Karpas-422 (cell line): ENCODE measurements around the gene TRIM59. TPM values are rescaled to one million over a fixed set of nuclear protein-coding genes. Genes with fewer than 3 reads are reported as not detected.

Experiments used
- DNase-seq: peaks from one replicate; pipeline ENCODE4 v3.0.0-alpha.2; 2015
- H2AFZ ChIP-seq: fragments of 200-600 bp; sonication (generic); 2 replicates; pipeline ENCODE4 v1.6.1; 2014; ENCODE audit warnings: antibody characterized with exemption, low read length, mixed read lengths
- H3K27ac ChIP-seq: fragments of 200-600 bp; sonication (generic); 2 replicates; pipeline ENCODE4 v1.5.1; 2014; ENCODE audit warnings: mild to moderate bottlenecking, low read length, moderate library complexity
- H3K27me3 ChIP-seq: fragments of 200-600 bp; sonication (generic); 2 replicates; pipeline ENCODE4 v1.6.1; 2014; ENCODE audit warnings: low read length, mixed read lengths
- H3K36me3 ChIP-seq: fragments of 200-600 bp; sonication (generic); 2 replicates; pipeline ENCODE4 v1.6.1; 2014; ENCODE audit warnings: low read length, mixed read lengths; ENCODE audit not compliant: insufficient read depth
- H3K4me1 ChIP-seq: fragments of 200-600 bp; sonication (generic); 2 replicates; pipeline ENCODE4 v1.6.1; 2014; ENCODE audit warnings: mild to moderate bottlenecking, low read length, mixed read lengths
- H3K4me2 ChIP-seq: fragments of 200-600 bp; sonication (generic); 2 replicates; pipeline ENCODE4 v1.6.1; 2014; ENCODE audit warnings: low read length, low read depth, mild to moderate bottlenecking; ENCODE audit not compliant: poor library complexity, severe bottlenecking
- H3K4me3 ChIP-seq: fragments of 200-600 bp; sonication (generic); 2 replicates; pipeline ENCODE4 v1.5.1; 2014; ENCODE audit warnings: mild to moderate bottlenecking, antibody characterized with exemption, low read length, mixed read lengths
- H3K79me2 ChIP-seq: fragments of 200-600 bp; sonication (generic); 2 replicates; pipeline ENCODE4 v1.6.1; 2014; ENCODE audit warnings: mild to moderate bottlenecking, low read length, mixed read lengths
- H3K9ac ChIP-seq: fragments of 200-600 bp; sonication (generic); 2 replicates; pipeline ENCODE4 v1.6.0; 2014; ENCODE audit warnings: low read length
- H3K9me2 ChIP-seq: fragments of 200-600 bp; sonication (generic), shearing (Covaris generic); replicated peaks from 2 replicates; pipeline ENCODE4 v1.6.0; 2014; ENCODE audit warnings: mild to moderate bottlenecking, low read length, moderate library complexity; ENCODE audit not compliant: insufficient read depth
- H3K9me3 ChIP-seq: fragments of 300-700, 200-600 bp; sonication (generic); 2 replicates; pipeline ENCODE4 v1.6.1; 2014; ENCODE audit warnings: low read length, mixed read lengths
- H4K20me1 ChIP-seq: fragments of 200-600 bp; sonication (generic); 2 replicates; pipeline ENCODE4 v1.6.1; 2014; ENCODE audit warnings: mild to moderate bottlenecking, antibody characterized with exemption, low read length, low read depth; ENCODE audit not compliant: insufficient read depth
- total RNA-seq: library from RNA; depleted of rRNA; stranded (reverse); fragments of >200 nt; shearing (Covaris generic); gene quantifications from 2 replicates; pipeline ENCODE4 v1.2.3, GENCODE V29; 2014; ENCODE audit warnings: low replicate concordance

TRIM59 gene
- total RNA-seq, 1 experiment from 2014 or later, result 39.3 TPM

DNA sequence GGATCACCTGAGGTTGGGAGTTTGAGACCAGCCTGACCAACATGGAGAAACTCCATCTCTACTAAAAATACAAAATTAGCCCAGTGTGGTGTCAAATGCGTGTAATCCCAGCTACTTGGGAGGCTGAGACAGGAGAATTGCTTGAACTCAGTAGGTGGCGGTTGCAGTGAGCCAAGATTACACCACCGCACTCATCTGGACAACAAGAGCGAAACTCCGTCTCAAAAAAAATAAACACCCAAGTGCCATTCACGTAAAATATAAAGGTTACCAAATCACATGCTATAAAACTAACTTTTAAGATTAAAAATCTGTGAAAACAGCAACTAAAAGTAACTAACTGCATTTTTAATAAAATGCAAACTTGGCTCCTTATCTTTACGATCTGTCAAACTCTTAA is 8.9 kb downstream of the TRIM59 start:
- H3K27me3 ChIP-seq, result no peaks in the 10 kb centered on the region
- no peak overlapping the region for H3K27ac ChIP-seq
- DNase-seq, result no peak
- H3K9ac ChIP-seq, result no peak overlapping the region
- H3K4me1 ChIP-seq, result no peaks in the 10 kb centered on the region
- no peaks in the 10 kb centered on the region for H3K9me3 ChIP-seq
- no peak overlapping the region for H3K4me3 ChIP-seq
- no peak overlapping the region for H3K4me2 ChIP-seq
- no peak overlapping the region for H2AFZ ChIP-seq
- no peaks in the 10 kb centered on the region for H3K9me2 ChIP-seq
- H4K20me1 ChIP-seq, result no peaks in the 10 kb centered on the region
- peaks cover 79% of the 10 kb centered on the region for H3K79me2 ChIP-seq
- H3K36me3 ChIP-seq, result peaks cover 37% of the 10 kb centered on the region

DNA sequence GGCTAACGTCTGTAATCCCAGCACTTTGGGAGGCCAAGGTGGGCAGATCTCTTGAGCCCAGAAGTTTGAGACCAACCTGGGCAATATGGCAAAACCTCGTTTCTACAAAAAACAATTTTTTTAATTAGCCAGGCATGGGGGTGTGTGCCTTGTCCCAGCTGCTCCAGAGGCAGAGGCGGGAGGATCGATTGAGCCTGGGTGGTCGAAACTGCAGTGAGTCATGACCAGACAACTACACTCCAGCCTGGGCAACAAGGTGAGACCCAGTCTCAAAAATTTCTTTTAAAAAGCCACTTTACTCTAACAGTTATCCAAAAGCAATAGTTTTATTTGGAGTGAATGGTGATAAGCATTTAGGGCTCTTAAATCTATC is 12.5 kb downstream of the TRIM59 start:
- DNase-seq, result no peak
- H3K9me3 ChIP-seq, result no peaks in the 10 kb centered on the region
- H3K36me3 ChIP-seq, result peaks cover 66% of the 10 kb centered on the region
- no peak overlapping the region for H3K4me3 ChIP-seq
- peaks cover 86% of the 10 kb centered on the region for H3K79me2 ChIP-seq
- H3K9me2 ChIP-seq, result no peaks in the 10 kb centered on the region
- no peak overlapping the region for H3K9ac ChIP-seq
- H2AFZ ChIP-seq, result no peak overlapping the region
- no peak overlapping the region for H3K27ac ChIP-seq
- no peaks in the 10 kb centered on the region for H3K4me1 ChIP-seq
- no peaks in the 10 kb centered on the region for H3K27me3 ChIP-seq
- H3K4me2 ChIP-seq, result no peak overlapping the region
- no peaks in the 10 kb centered on the region for H4K20me1 ChIP-seq

DNA sequence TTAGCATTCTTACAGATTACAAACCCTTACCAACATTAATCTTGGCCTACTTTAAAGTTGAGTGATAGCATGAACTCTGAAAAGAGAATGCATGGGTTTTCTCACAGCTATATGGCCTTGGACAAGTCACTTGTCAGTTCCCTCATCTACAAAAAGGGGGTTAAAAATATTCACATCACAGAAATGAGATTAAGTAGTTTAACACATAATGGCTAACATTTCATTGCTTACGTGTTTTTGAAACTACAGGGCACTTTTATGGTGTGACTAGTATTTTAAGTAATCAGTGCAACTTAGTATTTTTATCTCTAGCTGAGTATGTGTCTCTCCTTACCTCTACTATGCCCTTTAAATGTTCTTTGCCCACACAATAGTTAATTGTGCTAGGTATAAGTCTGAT is 13.8 kb downstream of the TRIM59 start:
- peaks cover 87% of the 10 kb centered on the region for H3K79me2 ChIP-seq
- peaks cover 78% of the 10 kb centered on the region for H3K36me3 ChIP-seq
- H3K27me3 ChIP-seq, result no peaks in the 10 kb centered on the region
- H3K9me3 ChIP-seq, result no peaks in the 10 kb centered on the region
- H3K4me3 ChIP-seq, result no peak overlapping the region
- no peaks in the 10 kb centered on the region for H4K20me1 ChIP-seq
- H2AFZ ChIP-seq, result no peak overlapping the region
- H3K4me1 ChIP-seq, result no peaks in the 10 kb centered on the region
- DNase-seq, result no peak
- H3K4me2 ChIP-seq, result no peak overlapping the region
- H3K9me2 ChIP-seq, result no peaks in the 10 kb centered on the region
- H3K9ac ChIP-seq, result no peak overlapping the region
- H3K27ac ChIP-seq, result no peak overlapping the region; the same call in 1 of the 2 replicates

DNA sequence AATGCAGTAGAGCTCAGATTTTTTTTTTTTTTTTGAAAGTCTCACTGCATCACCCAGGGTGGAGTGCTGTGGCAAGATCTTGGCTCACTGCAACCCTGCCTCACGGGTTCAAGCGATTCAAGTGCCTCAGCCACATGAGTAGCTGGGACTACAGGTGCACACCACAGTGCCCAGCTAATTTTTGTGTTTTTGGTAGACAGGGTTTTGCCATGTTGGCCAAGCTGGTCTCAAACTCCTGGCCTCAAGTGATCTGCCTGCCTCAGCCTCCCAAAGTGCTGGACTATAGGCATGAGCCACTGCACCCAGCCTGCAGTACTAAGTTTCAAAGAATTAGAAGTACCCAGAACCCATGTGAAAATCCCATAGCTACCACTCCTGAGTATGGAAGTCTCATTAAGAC is 14.5 kb downstream of the TRIM59 start:
- DNase-seq, result no peak
- Histone ChIP-seq H3K79me2 (peaks cover 85% of the 10 kb centered on the region), H2AFZ (no peak overlapping the region), H3K27me3 (no peaks in the 10 kb centered on the region), H3K4me1 (no peaks in the 10 kb centered on the region), H4K20me1 (no peaks in the 10 kb centered on the region), H3K9ac (no peak overlapping the region), H3K4me3 (no peak overlapping the region), H3K4me2 (no peak overlapping the region), H3K9me3 (no peaks in the 10 kb centered on the region), H3K27ac (no peak overlapping the region), H3K36me3 (peaks cover 83% of the 10 kb centered on the region), H3K9me2 (no peaks in the 10 kb centered on the region)

DNA sequence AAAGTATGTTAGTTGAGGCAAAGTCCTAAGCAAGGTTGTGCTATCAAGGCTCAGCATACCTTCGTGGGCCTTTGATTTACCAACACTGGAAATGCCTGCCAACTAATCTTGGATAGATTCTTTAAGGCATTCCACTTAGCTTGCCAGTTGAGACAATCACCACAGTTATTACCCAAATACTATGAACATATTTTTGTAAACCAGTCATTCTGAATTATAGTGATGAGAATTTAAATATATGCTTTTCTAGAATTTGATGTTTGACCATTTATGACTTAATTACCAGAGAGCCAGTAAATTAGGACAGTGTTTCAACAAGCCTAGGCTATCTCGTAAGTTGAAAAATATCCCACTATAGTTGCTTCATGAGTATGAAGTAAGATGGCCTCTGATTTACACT is 15.5 kb downstream of the TRIM59 start:
- Histone ChIP-seq H3K4me1 (no peaks in the 10 kb centered on the region), H3K9me3 (no peaks in the 10 kb centered on the region), H3K27me3 (no peaks in the 10 kb centered on the region), H4K20me1 (no peaks in the 10 kb centered on the region), H2AFZ (no peak overlapping the region), H3K4me2 (no peak overlapping the region), H3K4me3 (no peak overlapping the region), H3K27ac (no peak overlapping the region), H3K9me2 (no peaks in the 10 kb centered on the region), H3K9ac (no peak overlapping the region), H3K36me3 (peaks cover 81% of the 10 kb centered on the region), H3K79me2 (peaks cover 78% of the 10 kb centered on the region)
- DNase-seq, result no peak

DNA sequence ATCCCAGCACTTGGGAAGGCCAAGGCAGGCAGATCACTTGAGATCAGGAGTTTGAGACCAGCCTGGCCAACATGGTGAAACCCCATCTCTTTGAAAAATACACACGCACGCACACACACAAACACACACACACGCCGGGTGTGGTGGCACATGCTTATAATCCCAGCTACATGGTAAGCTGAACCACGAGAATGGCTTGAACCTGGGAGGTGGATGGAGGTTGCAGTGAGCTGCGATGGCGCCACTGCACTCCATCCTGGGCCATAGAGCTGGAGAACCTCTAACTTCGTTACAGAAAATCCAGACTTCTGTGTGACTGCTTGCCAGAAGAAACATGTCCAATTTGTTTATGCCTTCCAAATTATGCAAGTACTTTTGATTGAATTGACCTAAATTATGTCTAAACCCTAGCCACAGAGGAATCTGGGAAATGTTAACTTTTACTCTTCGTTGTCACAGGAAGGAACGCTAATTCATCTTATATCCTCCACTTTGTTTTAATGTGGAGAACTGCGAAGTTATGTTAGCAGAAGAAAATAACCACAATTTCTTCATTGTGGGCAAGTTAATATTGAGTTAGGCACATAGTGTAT is 21.7 kb downstream of the TRIM59 start:
- Histone ChIP-seq H3K4me2 (no peak overlapping the region), H3K27ac (no peak overlapping the region), H3K9ac (no peak overlapping the region), H3K27me3 (no peaks in the 10 kb centered on the region), H3K36me3 (peaks cover 87% of the 10 kb centered on the region), H3K4me3 (no peak overlapping the region), H3K4me1 (no peaks in the 10 kb centered on the region), H2AFZ (no peak overlapping the region), H3K79me2 (peaks cover 82% of the 10 kb centered on the region), H4K20me1 (no peaks in the 10 kb centered on the region), H3K9me3 (no peaks in the 10 kb centered on the region), H3K9me2 (no peaks in the 10 kb centered on the region)
- no peak for DNase-seq

DNA sequence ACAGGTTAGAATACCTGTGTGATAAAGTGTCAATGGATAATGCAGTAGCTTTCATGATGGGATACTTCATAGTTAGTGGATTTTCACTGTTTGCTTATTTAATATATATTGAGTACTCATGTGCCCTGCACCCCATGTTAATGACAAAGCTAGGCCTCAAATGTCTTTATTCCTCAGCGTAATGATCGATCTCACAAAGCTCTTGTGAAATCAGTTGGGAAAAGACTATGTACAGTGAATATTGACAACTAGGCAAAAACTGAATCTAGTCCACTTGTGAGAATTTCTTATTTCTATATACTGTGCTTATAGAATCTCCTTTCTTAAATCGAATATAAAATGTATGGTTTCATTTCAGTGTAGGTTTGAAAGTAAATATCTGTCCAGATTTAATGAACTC is 32.3 kb downstream of the TRIM59 start:
- Histone ChIP-seq H3K27me3 (no peaks in the 10 kb centered on the region), H4K20me1 (peaks cover 4% of the 10 kb centered on the region; the same call in 1 of the 2 replicates), H3K9me2 (no peaks in the 10 kb centered on the region), H3K9ac (no peak overlapping the region), H3K27ac (no peak overlapping the region), H3K4me1 (no peaks in the 10 kb centered on the region), H2AFZ (no peak overlapping the region), H3K79me2 (peaks cover 86% of the 10 kb centered on the region), H3K36me3 (peaks cover 87% of the 10 kb centered on the region), H3K4me2 (no peak overlapping the region), H3K9me3 (no peaks in the 10 kb centered on the region), H3K4me3 (no peak overlapping the region)
- no peak for DNase-seq

DNA sequence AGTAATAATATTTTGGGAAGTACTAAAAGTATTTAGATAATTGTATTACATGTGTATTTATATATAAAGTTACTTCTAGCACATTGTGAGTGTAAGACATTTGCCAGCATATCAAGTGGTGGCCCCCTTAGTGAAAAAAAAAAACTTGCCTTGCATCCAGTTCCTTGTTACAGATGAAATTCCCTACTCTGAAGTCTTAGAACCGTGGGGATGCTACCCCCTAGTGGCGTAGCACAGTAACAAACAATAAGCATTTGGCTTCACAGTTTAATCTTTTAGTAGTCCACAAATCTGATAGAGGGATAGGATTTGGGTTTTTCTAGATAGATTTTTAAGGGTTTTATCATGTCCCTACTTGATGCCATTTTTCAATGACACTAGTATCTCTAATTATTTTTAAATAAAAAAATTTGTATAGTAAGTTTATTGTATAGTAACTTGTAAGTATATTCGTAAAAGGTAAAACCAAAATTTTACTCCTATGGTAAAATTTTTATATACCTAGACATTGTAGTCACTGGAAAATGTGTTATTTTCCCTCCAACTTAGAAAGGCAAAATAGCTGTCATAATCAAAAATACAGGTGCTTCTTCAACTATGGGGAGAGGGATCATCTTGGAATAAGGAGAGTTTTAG is 35.9 kb downstream of the TRIM59 start:
- peaks cover 82% of the 10 kb centered on the region for H3K36me3 ChIP-seq
- peaks cover 4% of the 10 kb centered on the region; the same call in 1 of the 2 replicates for H4K20me1 ChIP-seq
- no peak overlapping the region for H3K4me3 ChIP-seq
- H3K9me2 ChIP-seq, result no peaks in the 10 kb centered on the region
- H3K4me1 ChIP-seq, result no peaks in the 10 kb centered on the region
- H3K27me3 ChIP-seq, result no peaks in the 10 kb centered on the region
- no peaks in the 10 kb centered on the region for H3K9me3 ChIP-seq
- H3K27ac ChIP-seq, result no peak overlapping the region
- H3K4me2 ChIP-seq, result no peak overlapping the region
- H2AFZ ChIP-seq, result no peak overlapping the region
- H3K9ac ChIP-seq, result no peak overlapping the region
- H3K79me2 ChIP-seq, result peaks cover 86% of the 10 kb centered on the region
- peak; percentile 83 for DNase-seq
